Neural progenitor cell (in vitro differentiated cells): Measurements from ENCODE around the gene PPA2. TPM values are rescaled to one million over a fixed set of nuclear protein-coding genes. Genes with fewer than 3 reads are reported as not detected.

Source experiments
- DNase-seq: peaks from one replicate; pipeline ENCODE4 v3.0.0-alpha.2; 2016; ENCODE audit warnings: low spot score
- H2AFZ ChIP-seq: fragments of 200-600 bp; sonication (generic); replicated peaks from 2 replicates; pipeline ENCODE4 v1.6.1; 2016; ENCODE audit warnings: antibody characterized with exemption
- H3F3A ChIP-seq: fragments of 200-600 bp; sonication (generic); 2 replicates; pipeline ENCODE4 v1.6.1; 2016; ENCODE audit warnings: antibody characterized with exemption, low read depth
- H3K27ac ChIP-seq: fragments of 200-600 bp; sonication (generic); 2 replicates; pipeline ENCODE4 v1.5.1; 2016; ENCODE audit warnings: mild to moderate bottlenecking
- H3K27me3 ChIP-seq: fragments of 200-600 bp; sonication (generic); 2 replicates; pipeline ENCODE4 v1.6.1; 2016; ENCODE audit warnings: mild to moderate bottlenecking, moderate library complexity
- H3K36me3 ChIP-seq: fragments of 200-600 bp; sonication (generic); 2 replicates; pipeline ENCODE4 v1.5.1; 2016
- H3K4me1 ChIP-seq: fragments of 200-600 bp; sonication (generic); 2 replicates; pipeline ENCODE4 v1.6.1; 2016; ENCODE audit warnings: mixed run types
- H3K4me2 ChIP-seq: fragments of 200-600 bp; sonication (generic); 2 replicates; pipeline ENCODE4 v1.6.1; 2016
- H3K4me3 ChIP-seq: fragments of 200-600 bp; sonication (generic); 2 replicates; pipeline ENCODE4 v1.5.1; 2016
- H3K79me2 ChIP-seq: fragments of 200-600 bp; sonication (generic); 2 replicates; pipeline ENCODE4 v1.6.1; 2016; ENCODE audit warnings: low read depth
- H3K9ac ChIP-seq: fragments of 200-600 bp; sonication (generic); 2 replicates; pipeline ENCODE4 v1.6.1; 2016
- H3K9me3 ChIP-seq: fragments of 200-600 bp; sonication (generic); 2 replicates; pipeline ENCODE4 v1.5.1; 2016; ENCODE audit warnings: low read depth
- H4K20me1 ChIP-seq: fragments of 200-600 bp; sonication (generic); 2 replicates; pipeline ENCODE4 v1.6.1; 2016; ENCODE audit warnings: low read depth
- H3K27ac Mint-ChIP-seq: 3 replicates; pipeline ENCODE4 v1.8.0; 2021; ENCODE audit warnings: mixed read lengths
- H3K27me3 Mint-ChIP-seq: 2 replicates; pipeline ENCODE4 v1.8.0; 2022; ENCODE audit warnings: low read depth, mild to moderate bottlenecking, inconsistent platforms, moderate library complexity, mixed read lengths; ENCODE audit not compliant: insufficient read depth
- H3K36me3 Mint-ChIP-seq: 3 replicates; pipeline ENCODE4 v1.8.0; 2021; ENCODE audit warnings: mixed read lengths
- H3K4me1 Mint-ChIP-seq: 3 replicates; pipeline ENCODE4 v1.8.0; 2021; ENCODE audit warnings: mixed read lengths
- H3K4me3 Mint-ChIP-seq: 3 replicates; pipeline ENCODE4 v1.8.0; 2021; ENCODE audit warnings: mild to moderate bottlenecking, moderate library complexity, mixed read lengths
- H3K9me3 Mint-ChIP-seq: 3 replicates; pipeline ENCODE4 v1.8.0; 2020; ENCODE audit warnings: mixed read lengths
- EZH2 ChIP-seq: fragments of 200-600 bp; sonication (generic); IDR thresholded peaks from 2 replicates; pipeline ENCODE4 v1.6.1; 2017; ENCODE audit warnings: antibody characterized with exemption, mild to moderate bottlenecking, moderate library complexity
- EZH2phosphoT487 ChIP-seq: fragments of 200-600 bp; sonication (generic); IDR thresholded peaks from 2 replicates; pipeline ENCODE4 v1.6.1; 2017; ENCODE audit warnings: antibody characterized with exemption
- total RNA-seq: library from RNA; depleted of rRNA; stranded (reverse); fragments of >200 nt; gene quantifications from 2 replicates; pipeline ENCODE4 v1.2.3, GENCODE V29; 2015; ENCODE audit warnings: low replicate concordance
- TF ChIP-seq, protein P1 (sequence below): fragments of 200-600 bp; sonication (generic); IDR thresholded peaks from 2 replicates; pipeline ENCODE4 v1.5.1; 2017; ENCODE audit warnings: antibody characterized with exemption, mild to moderate bottlenecking

The PPA2 gene
- total RNA-seq, 1 donor from 2014 or later, result 237 TPM

DNA sequence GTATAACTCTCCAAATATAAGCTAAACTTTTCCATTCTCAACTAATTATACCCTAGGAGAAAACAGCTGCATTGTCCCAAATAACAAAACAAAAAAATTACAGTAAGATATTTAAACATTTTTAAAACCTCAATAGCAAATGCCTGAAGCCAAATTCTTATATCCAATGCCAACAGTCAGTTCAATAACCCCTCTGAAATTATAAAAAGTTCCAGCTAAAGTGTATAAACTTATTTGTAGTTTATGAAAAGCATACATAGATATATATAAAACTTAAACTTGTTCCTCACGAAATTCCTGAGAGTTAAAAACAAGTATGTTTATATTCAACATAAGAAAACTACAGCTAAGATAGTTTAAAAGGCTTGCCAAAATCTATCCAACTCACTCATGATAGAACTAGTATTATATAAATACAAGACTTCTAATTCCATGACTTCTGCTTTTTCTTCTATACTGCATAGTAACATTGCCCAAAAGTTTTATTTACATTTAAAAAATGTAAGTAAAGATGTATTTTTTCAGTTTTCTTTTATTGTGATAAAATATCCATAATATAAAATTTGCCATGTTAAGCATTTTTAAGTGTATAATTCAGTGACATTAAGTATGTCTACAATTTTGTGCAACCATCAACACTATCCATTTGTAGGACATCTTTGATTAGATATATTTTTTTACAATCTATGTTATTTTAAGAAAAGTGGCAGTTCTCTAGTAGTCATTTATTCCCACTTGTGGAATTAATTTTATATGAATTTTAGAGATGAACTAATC is 72.8 kb downstream of the PPA2 start:
- peaks cover 15% of the 10 kb centered on the region for H3K36me3 Mint-ChIP-seq
- no peak overlapping the region for H3K4me3 Mint-ChIP-seq
- TF ChIP-seq, protein P1, sequence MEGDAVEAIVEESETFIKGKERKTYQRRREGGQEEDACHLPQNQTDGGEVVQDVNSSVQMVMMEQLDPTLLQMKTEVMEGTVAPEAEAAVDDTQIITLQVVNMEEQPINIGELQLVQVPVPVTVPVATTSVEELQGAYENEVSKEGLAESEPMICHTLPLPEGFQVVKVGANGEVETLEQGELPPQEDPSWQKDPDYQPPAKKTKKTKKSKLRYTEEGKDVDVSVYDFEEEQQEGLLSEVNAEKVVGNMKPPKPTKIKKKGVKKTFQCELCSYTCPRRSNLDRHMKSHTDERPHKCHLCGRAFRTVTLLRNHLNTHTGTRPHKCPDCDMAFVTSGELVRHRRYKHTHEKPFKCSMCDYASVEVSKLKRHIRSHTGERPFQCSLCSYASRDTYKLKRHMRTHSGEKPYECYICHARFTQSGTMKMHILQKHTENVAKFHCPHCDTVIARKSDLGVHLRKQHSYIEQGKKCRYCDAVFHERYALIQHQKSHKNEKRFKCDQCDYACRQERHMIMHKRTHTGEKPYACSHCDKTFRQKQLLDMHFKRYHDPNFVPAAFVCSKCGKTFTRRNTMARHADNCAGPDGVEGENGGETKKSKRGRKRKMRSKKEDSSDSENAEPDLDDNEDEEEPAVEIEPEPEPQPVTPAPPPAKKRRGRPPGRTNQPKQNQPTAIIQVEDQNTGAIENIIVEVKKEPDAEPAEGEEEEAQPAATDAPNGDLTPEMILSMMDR, result no peak
- TF ChIP-seq EZH2phosphoT487 (no peak), EZH2 (no peak)
- peaks cover 2% of the 10 kb centered on the region for H3K9me3 Mint-ChIP-seq
- Histone ChIP-seq H3F3A (no peaks in the 10 kb centered on the region), H3K9ac (no peak overlapping the region), H3K27me3 (no peaks in the 10 kb centered on the region), H3K9me3 (peaks cover 5% of the 10 kb centered on the region), H3K36me3 (peaks cover 23% of the 10 kb centered on the region), H2AFZ (no peak overlapping the region), H4K20me1 (no peaks in the 10 kb centered on the region), H3K27ac (no peak overlapping the region), H3K79me2 (no peaks in the 10 kb centered on the region), H3K4me3 (no peak overlapping the region), H3K4me1 (peaks cover 12% of the 10 kb centered on the region), H3K4me2 (no peak overlapping the region)
- DNase-seq, result no peak
- H3K27ac Mint-ChIP-seq, result no peak overlapping the region
- H3K27me3 Mint-ChIP-seq, result no peaks in the 10 kb centered on the region
- peaks cover 3% of the 10 kb centered on the region for H3K4me1 Mint-ChIP-seq

- H3K4me2 ChIP-seq, result no peak overlapping the region
- Mint-ChIP-seq H3K4me3 (no peak overlapping the region), H3K9me3 (peaks cover 2% of the 10 kb centered on the region), H3K27ac (no peak overlapping the region), H3K36me3 (peaks cover 13% of the 10 kb centered on the region), H3K4me1 (peaks cover 3% of the 10 kb centered on the region), H3K27me3 (no peaks in the 10 kb centered on the region)
- TF ChIP-seq EZH2 (no peak), EZH2phosphoT487 (no peak)
- TF ChIP-seq, protein P1, result no peak
- H4K20me1 ChIP-seq, result no peaks in the 10 kb centered on the region
- H3K79me2 ChIP-seq, result no peaks in the 10 kb centered on the region
- H3K9me3 ChIP-seq, result peaks cover 4% of the 10 kb centered on the region
- DNase-seq, result no peak
- H3K4me3 ChIP-seq, result no peak overlapping the region
- no peak overlapping the region for H2AFZ ChIP-seq
- H3K36me3 ChIP-seq, result peaks cover 23% of the 10 kb centered on the region
- H3K27ac ChIP-seq, result no peak overlapping the region
- no peaks in the 10 kb centered on the region for H3K27me3 ChIP-seq
- no peaks in the 10 kb centered on the region for H3F3A ChIP-seq
- H3K4me1 ChIP-seq, result peaks cover 12% of the 10 kb centered on the region
- H3K9ac ChIP-seq, result no peak overlapping the region
These were observed 74.2 kb downstream of the PPA2 start for GRCh38 chr4:105399532-105400161.

GRCh38 chr4:105392858-105393257 is 81.0 kb downstream of the PPA2 start:
- Histone ChIP-seq H3K79me2 (no peaks in the 10 kb centered on the region), H3F3A (no peaks in the 10 kb centered on the region), H2AFZ (no peak overlapping the region), H3K27ac (no peak overlapping the region), H3K9ac (no peak overlapping the region), H4K20me1 (no peaks in the 10 kb centered on the region), H3K9me3 (no peaks in the 10 kb centered on the region), H3K4me2 (no peak overlapping the region), H3K27me3 (no peaks in the 10 kb centered on the region), H3K36me3 (peaks cover 9% of the 10 kb centered on the region), H3K4me1 (no peaks in the 10 kb centered on the region), H3K4me3 (no peak overlapping the region)
- Mint-ChIP-seq H3K9me3 (no peaks in the 10 kb centered on the region), H3K4me1 (no peaks in the 10 kb centered on the region), H3K36me3 (peaks cover 27% of the 10 kb centered on the region), H3K4me3 (no peak overlapping the region), H3K27me3 (no peaks in the 10 kb centered on the region), H3K27ac (no peak overlapping the region)
- no peak for DNase-seq
- TF ChIP-seq, protein P1, result no peak
- TF ChIP-seq EZH2phosphoT487, result no peak
- no peak for TF ChIP-seq EZH2
